T-helper 17 cell (primary cell): Measurements from ENCODE around the gene LRTM2. TPM values are rescaled to one million over a fixed set of nuclear protein-coding genes. Genes with fewer than 3 reads are reported as not detected.
A peak's percentile ranks its signal among the peaks of the same experiment; 100 is the strongest.

Experiments
- ATAC-seq: fragments of 150-1000 bp; cut with Tn5 transposase; 2 replicates; pipeline ENCODE4 v1.10.0; 2021; ENCODE audit warnings: mild to moderate bottlenecking, moderate library complexity
- DNase-seq, 3 donors: peaks; one replicate each; pipeline versions ENCODE4 v3.0.0 to v3.0.0-alpha.2; 2020 to 2021
- H3K9me3 ChIP-seq: one replicate; pipeline ENCODE4 v1.7.0; 2013; ENCODE audit warnings: low read length, mild to moderate bottlenecking; ENCODE audit not compliant: control insufficient read depth, poor library complexity, severe bottlenecking
- H3K27ac Mint-ChIP-seq: one replicate; pipeline ENCODE4 v1.8.0; 2022; ENCODE audit warnings: mild to moderate bottlenecking, moderate library complexity, mixed read lengths
- H3K27me3 Mint-ChIP-seq: one replicate; pipeline ENCODE4 v1.8.0; 2022; ENCODE audit warnings: mixed read lengths
- H3K36me3 Mint-ChIP-seq: one replicate; pipeline ENCODE4 v1.8.0; 2022; ENCODE audit warnings: low read depth, mixed read lengths
- H3K4me1 Mint-ChIP-seq: one replicate; pipeline ENCODE4 v1.8.0; 2022; ENCODE audit warnings: mild to moderate bottlenecking, mixed read lengths
- H3K4me3 Mint-ChIP-seq: one replicate; pipeline ENCODE4 v1.8.0; 2022; ENCODE audit warnings: mild to moderate bottlenecking, moderate library complexity, mixed read lengths
- total RNA-seq, 4 donors: library from RNA in 2 of 4; stranded (reverse) in 2 of 4; gene quantifications; one replicate each; pipeline ENCODE4 v1.2.3 and lab custom pipeline; 2022 to 2026

The LRTM2 gene
- total RNA-seq, 2 donors from 2014 or later: not detected

GRCh38 chr12:1793426-1794210, 26.7 kb upstream of the LRTM2 start:
- Mint-ChIP-seq H3K36me3 (no peaks in the 10 kb centered on the region), H3K4me3 (no peak overlapping the region), H3K4me1 (peaks cover 29% of the 10 kb centered on the region), H3K27me3 (no peaks in the 10 kb centered on the region), H3K27ac (no peak overlapping the region)
- DNase-seq: no peak
- no peaks in the 10 kb centered on the region for H3K9me3 ChIP-seq
- ATAC-seq: no peak

GRCh38 chr12:1794440-1795090, 25.8 kb upstream of the LRTM2 start:
- H3K27ac Mint-ChIP-seq: no peak overlapping the region
- H3K9me3 ChIP-seq: no peaks in the 10 kb centered on the region

GRCh38 chr12:1795221-1795784, 25.1 kb upstream of the LRTM2 start:
- H3K27ac Mint-ChIP-seq: peak overlapping the region; percentile 27

More at GRCh38 chr12:1794440-1795090, 25.8 kb upstream of the LRTM2 start:
- Mint-ChIP-seq H3K4me1 (peaks cover 31% of the 10 kb centered on the region), H3K36me3 (no peaks in the 10 kb centered on the region), H3K4me3 (no peak overlapping the region), H3K27me3 (no peaks in the 10 kb centered on the region)
- ATAC-seq (no peak), DNase-seq (no peak)

GRCh38 chr12:1795785-1796514, 24.4 kb upstream of the LRTM2 start:
- DNase-seq (peak; percentile 93 to 97 (median 96)), ATAC-seq (peak; percentile 97)
- Mint-ChIP-seq H3K27ac (peak overlapping the region; percentile 27), H3K4me1 (peaks cover 25% of the 10 kb centered on the region), H3K4me3 (peak overlapping the region; percentile 87), H3K36me3 (no peaks in the 10 kb centered on the region), H3K27me3 (no peaks in the 10 kb centered on the region)
- H3K9me3 ChIP-seq: no peaks in the 10 kb centered on the region

More at GRCh38 chr12:1795221-1795784, 25.1 kb upstream of the LRTM2 start:
- H3K27me3 Mint-ChIP-seq: no peaks in the 10 kb centered on the region
- no peaks in the 10 kb centered on the region for H3K9me3 ChIP-seq
- ATAC-seq: no peak
- DNase-seq: no peak
- peak overlapping the region; percentile 74 for H3K4me3 Mint-ChIP-seq
- H3K36me3 Mint-ChIP-seq: no peaks in the 10 kb centered on the region
- peaks cover 31% of the 10 kb centered on the region for H3K4me1 Mint-ChIP-seq

GRCh38 chr12:1796515-1797010, 23.8 kb upstream of the LRTM2 start:
- no peaks in the 10 kb centered on the region for H3K9me3 ChIP-seq
- Mint-ChIP-seq H3K4me3 (peak overlapping the region; percentile 87), H3K36me3 (no peaks in the 10 kb centered on the region), H3K27me3 (no peaks in the 10 kb centered on the region), H3K27ac (no peak overlapping the region), H3K4me1 (peaks cover 18% of the 10 kb centered on the region)
- ATAC-seq: peak; percentile 55
- no peak for DNase-seq

GRCh38 chr12:1797011-1797901, 23.1 kb upstream of the LRTM2 start:
- ATAC-seq (peak; percentile 14), DNase-seq (peak in 2 of 3 donors; percentile 63)
- Mint-ChIP-seq H3K4me1 (peaks cover 14% of the 10 kb centered on the region), H3K27ac (peak overlapping the region; percentile 21), H3K27me3 (no peaks in the 10 kb centered on the region), H3K36me3 (no peaks in the 10 kb centered on the region), H3K4me3 (peak overlapping the region; percentile 87)
- H3K9me3 ChIP-seq: no peaks in the 10 kb centered on the region

- H3K9me3 ChIP-seq: no peaks in the 10 kb centered on the region
- Mint-ChIP-seq H3K27ac (no peak overlapping the region), H3K27me3 (no peaks in the 10 kb centered on the region), H3K36me3 (no peaks in the 10 kb centered on the region), H3K4me1 (peaks cover 14% of the 10 kb centered on the region), H3K4me3 (no peak overlapping the region)
- ATAC-seq: no peak
- no peak for DNase-seq
Measured at GRCh38 chr12:1797991-1798640, 22.2 kb upstream of the LRTM2 start.

GRCh38 chr12:1798641-1799020, 21.7 kb upstream of the LRTM2 start:
- no peak overlapping the region for H3K4me3 Mint-ChIP-seq
- no peak for DNase-seq
- H3K4me1 Mint-ChIP-seq: peaks cover 14% of the 10 kb centered on the region
- H3K27me3 Mint-ChIP-seq: no peaks in the 10 kb centered on the region
- ATAC-seq: no peak
- no peaks in the 10 kb centered on the region for H3K36me3 Mint-ChIP-seq
- no peaks in the 10 kb centered on the region for H3K9me3 ChIP-seq
- no peak overlapping the region for H3K27ac Mint-ChIP-seq

GRCh38 chr12:1799051-1799881, 21.1 kb upstream of the LRTM2 start:
- H3K4me1 Mint-ChIP-seq: peaks cover 14% of the 10 kb centered on the region
- no peak overlapping the region for H3K4me3 Mint-ChIP-seq
- no peak for ATAC-seq
- DNase-seq: no peak
- no peaks in the 10 kb centered on the region for H3K27me3 Mint-ChIP-seq
- no peaks in the 10 kb centered on the region for H3K9me3 ChIP-seq
- H3K36me3 Mint-ChIP-seq: no peaks in the 10 kb centered on the region
- no peak overlapping the region for H3K27ac Mint-ChIP-seq

GRCh38 chr12:1799882-1800400, 20.4 kb upstream of the LRTM2 start:
- no peaks in the 10 kb centered on the region for H3K9me3 ChIP-seq
- no peak for DNase-seq
- Mint-ChIP-seq H3K4me1 (peaks cover 18% of the 10 kb centered on the region), H3K4me3 (no peak overlapping the region), H3K27ac (no peak overlapping the region), H3K27me3 (no peaks in the 10 kb centered on the region), H3K36me3 (no peaks in the 10 kb centered on the region)
- ATAC-seq: no peak
